ENCODE measurements around the gene C4orf50.

Gene C4orf50

GRCh38 chr4:5999830-6000365 lies 18.3 kb downstream of the C4orf50 start:
- no peak overlapping the region for H2AFZ ChIP-seq (ENCODE audit: low read length)
- H3K9ac ChIP-seq (ENCODE audit: low read length) = no peak overlapping the region
- H3F3A ChIP-seq (ENCODE audit: insufficient read depth, low read length) = no peaks in the 10 kb centered on the region
- H3K79me2 ChIP-seq (ENCODE audit: low read length) = no peaks in the 10 kb centered on the region
- H3K27ac ChIP-seq (ENCODE audit: low read length) = no peak overlapping the region
- no peak overlapping the region for H3K4me3 ChIP-seq (ENCODE audit: low read length)
- H3K9me3 ChIP-seq (replicated peaks; ENCODE audit: insufficient read depth, low read length) = no peaks in the 10 kb centered on the region
- DNase-seq = no peak
- no peaks in the 10 kb centered on the region for H3K9me2 ChIP-seq (replicated peaks; ENCODE audit: insufficient read depth, low read length)
- no peaks in the 10 kb centered on the region for H4K20me1 ChIP-seq (ENCODE audit: insufficient read depth, low read length)
- no peak for TF ChIP-seq EZH2 (optimal IDR thresholded peaks at IDR 0.05; ENCODE audit: low read depth, low read length)
- TF ChIP-seq CTCF (IDR thresholded peaks at IDR 0.05; ENCODE audit: low read length) = no peak
- TF ChIP-seq EZH2phosphoT487 (IDR thresholded peaks at IDR 0.05; ENCODE audit: low read length) = no peak
- H3K4me1 ChIP-seq (ENCODE audit: low read length) = peaks cover 5% of the 10 kb centered on the region; the same call in 1 of the 2 replicates
- no peaks in the 10 kb centered on the region for H3K36me3 ChIP-seq (replicated peaks; ENCODE audit: insufficient read depth, low read length)
- H3K27me3 ChIP-seq (replicated peaks; ENCODE audit: insufficient read depth, low read length) = peaks cover 18% of the 10 kb centered on the region; the same call in 1 of the 2 replicates
- no peak overlapping the region for H3K4me2 ChIP-seq (ENCODE audit: low read depth, low read length)

GRCh38 chr4:5999356-5999755 lies 18.9 kb downstream of the C4orf50 start:
- no peak overlapping the region for H3K9ac ChIP-seq (ENCODE audit: low read length)
- H4K20me1 ChIP-seq (ENCODE audit: insufficient read depth, low read length) = no peaks in the 10 kb centered on the region
- TF ChIP-seq EZH2phosphoT487 (IDR thresholded peaks at IDR 0.05; ENCODE audit: low read length) = no peak
- TF ChIP-seq EZH2 (optimal IDR thresholded peaks at IDR 0.05; ENCODE audit: low read depth, low read length) = no peak
- TF ChIP-seq CTCF (IDR thresholded peaks at IDR 0.05; ENCODE audit: low read length) = no peak
- no peak overlapping the region for H3K4me2 ChIP-seq (ENCODE audit: low read depth, low read length)
- H3K9me3 ChIP-seq (replicated peaks; ENCODE audit: insufficient read depth, low read length) = no peaks in the 10 kb centered on the region
- no peak overlapping the region for H2AFZ ChIP-seq (ENCODE audit: low read length)
- no peaks in the 10 kb centered on the region for H3K79me2 ChIP-seq (ENCODE audit: low read length)
- peaks cover 5% of the 10 kb centered on the region; the same call in 1 of the 2 replicates for H3K4me1 ChIP-seq (ENCODE audit: low read length)
- no peaks in the 10 kb centered on the region for H3K36me3 ChIP-seq (replicated peaks; ENCODE audit: insufficient read depth, low read length)
- no peaks in the 10 kb centered on the region for H3F3A ChIP-seq (ENCODE audit: insufficient read depth, low read length)
- no peaks in the 10 kb centered on the region for H3K9me2 ChIP-seq (replicated peaks; ENCODE audit: insufficient read depth, low read length)
- H3K27ac ChIP-seq (ENCODE audit: low read length) = no peak overlapping the region
- DNase-seq = no peak
- no peak overlapping the region for H3K4me3 ChIP-seq (ENCODE audit: low read length)
- H3K27me3 ChIP-seq (replicated peaks; ENCODE audit: insufficient read depth, low read length) = peaks cover 18% of the 10 kb centered on the region; the same call in 1 of the 2 replicates

- TF ChIP-seq EZH2 (optimal IDR thresholded peaks at IDR 0.05; ENCODE audit: low read depth, low read length) = no peak
- peak; percentile 99 for TF ChIP-seq CTCF (IDR thresholded peaks at IDR 0.05; ENCODE audit: low read length)
- no peak for TF ChIP-seq EZH2phosphoT487 (IDR thresholded peaks at IDR 0.05; ENCODE audit: low read length)
- H3F3A ChIP-seq (ENCODE audit: insufficient read depth, low read length) = no peaks in the 10 kb centered on the region
Observed at GRCh38 chr4:5998333-5998936, 19.8 kb downstream of the C4orf50 start.

More at GRCh38 chr4:5998333-5998936, 19.8 kb downstream of the C4orf50 start:
- Histone ChIP-seq H3K4me3 (ENCODE audit: low read length) (no peak overlapping the region), H3K9me3 (replicated peaks; ENCODE audit: insufficient read depth, low read length) (no peaks in the 10 kb centered on the region), H3K79me2 (ENCODE audit: low read length) (no peaks in the 10 kb centered on the region), H3K27ac (ENCODE audit: low read length) (no peak overlapping the region), H3K27me3 (replicated peaks; ENCODE audit: insufficient read depth, low read length) (peaks cover 18% of the 10 kb centered on the region; the same call in 1 of the 2 replicates), H3K4me2 (ENCODE audit: low read depth, low read length) (peak overlapping the region; percentile 53; the same call in 1 of the 2 replicates), H3K4me1 (ENCODE audit: low read length) (peaks cover 5% of the 10 kb centered on the region; the same call in 1 of the 2 replicates), H3K9ac (ENCODE audit: low read length) (no peak overlapping the region), H3K9me2 (replicated peaks; ENCODE audit: insufficient read depth, low read length) (no peaks in the 10 kb centered on the region), H2AFZ (ENCODE audit: low read length) (no peak overlapping the region; the same call in 1 of the 2 replicates), H3K36me3 (replicated peaks; ENCODE audit: insufficient read depth, low read length) (no peaks in the 10 kb centered on the region), H4K20me1 (ENCODE audit: insufficient read depth, low read length) (no peaks in the 10 kb centered on the region)
- DNase-seq = peak; percentile 62
